NCI-H526 (cell line): Measurements from ENCODE around the gene AQP2.

Experiments used
- DNase-seq, 2 experiments: peaks; one replicate each; lab custom pipeline; 2025; lab: John Stamatoyannopoulos, UW

The AQP2 gene

DNA sequence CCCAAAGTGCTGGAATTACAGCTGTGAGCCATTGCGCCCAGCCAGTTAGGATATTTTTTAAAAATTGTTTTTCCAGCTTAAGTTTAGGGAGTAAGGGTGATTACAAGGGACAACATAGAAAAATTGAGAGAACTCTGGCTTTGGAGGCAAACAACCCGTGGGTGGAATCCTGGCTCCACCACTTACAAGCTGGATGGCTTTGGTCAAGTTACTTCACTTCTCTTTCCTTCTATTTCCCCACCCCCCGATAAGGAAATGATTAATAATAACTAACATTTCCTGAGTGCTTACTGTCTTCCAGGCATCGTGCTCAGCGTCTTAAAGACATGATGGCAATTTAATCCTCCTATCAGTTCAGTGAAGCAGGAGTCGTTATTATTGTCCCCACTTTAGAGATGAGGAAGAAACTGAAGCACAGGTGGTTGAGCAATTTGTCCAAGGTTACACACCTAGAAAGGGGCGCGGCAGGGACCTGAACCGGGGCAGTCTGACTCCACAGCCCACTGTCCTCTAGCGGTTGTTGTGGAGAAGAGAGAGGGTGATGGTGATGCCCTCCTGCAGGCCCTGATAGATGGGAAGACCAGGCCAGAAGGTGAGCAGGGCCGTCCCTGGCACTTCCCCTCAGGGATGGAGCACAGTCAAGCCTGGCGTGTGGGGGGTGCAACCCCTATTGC lies 30.2 kb upstream of the AQP2 start:
- no peak for DNase-seq

DNA sequence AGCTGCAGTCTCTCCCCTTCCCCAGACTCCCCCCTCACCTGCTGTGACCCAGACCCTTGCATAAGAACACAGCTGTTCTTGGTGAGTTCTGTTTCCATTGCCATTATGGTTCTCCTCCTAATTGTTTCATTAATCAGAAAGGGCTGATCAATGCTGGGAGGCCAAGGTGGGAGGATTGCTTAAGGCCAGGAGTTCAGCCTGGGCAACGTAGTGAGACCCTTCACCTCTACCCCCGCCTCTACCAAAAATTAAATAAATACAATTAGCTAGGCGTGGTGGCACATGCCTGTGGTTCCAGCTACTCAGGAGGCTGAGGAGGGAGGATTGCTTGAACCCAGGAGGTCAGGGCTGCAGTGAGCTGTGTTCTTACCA lies 29.6 kb upstream of the AQP2 start:
- no peak for DNase-seq

DNA sequence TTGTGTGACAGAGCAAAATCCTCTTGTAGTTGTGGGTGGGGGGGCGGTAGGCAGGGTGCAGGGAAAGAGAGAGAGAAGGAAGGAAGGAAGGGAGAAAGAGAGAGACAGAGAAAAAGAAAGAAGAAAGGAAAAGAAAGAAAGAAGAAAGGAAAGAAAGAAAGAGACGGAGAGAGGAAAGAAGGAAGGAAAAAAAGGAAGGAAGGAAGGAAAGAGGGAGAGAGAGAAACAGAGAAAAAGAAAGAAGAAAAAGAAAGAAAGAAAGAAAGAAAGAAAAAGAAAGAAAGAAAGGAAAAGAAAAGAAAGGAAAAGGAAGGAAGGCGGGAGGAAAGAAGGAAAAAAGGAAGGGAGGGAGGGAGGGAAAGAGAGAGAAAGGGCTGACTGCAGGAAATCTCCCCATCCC lies 29.2 kb upstream of the AQP2 start:
- no peak for DNase-seq

DNA sequence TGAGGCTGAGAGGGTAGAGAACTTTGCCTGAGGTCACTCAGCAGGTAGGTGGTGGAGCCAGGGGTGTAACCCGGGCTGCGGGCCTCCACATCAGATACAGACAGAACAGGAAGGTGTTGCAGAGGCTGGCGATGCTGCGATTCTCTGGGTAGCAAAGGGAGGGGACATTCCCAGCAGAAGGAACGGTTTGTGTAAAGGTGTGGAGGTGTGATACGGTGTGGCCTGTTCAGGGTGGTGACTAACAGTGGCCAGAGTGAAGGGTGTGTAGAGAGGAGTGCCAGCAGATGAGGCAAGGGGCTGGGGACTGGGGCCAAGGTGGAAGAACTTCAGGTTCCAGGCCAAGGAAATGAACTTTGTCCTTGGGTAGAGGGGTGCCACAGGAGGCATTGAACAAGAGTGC lies 28.6 kb upstream of the AQP2 start:
- no peak for DNase-seq

DNA sequence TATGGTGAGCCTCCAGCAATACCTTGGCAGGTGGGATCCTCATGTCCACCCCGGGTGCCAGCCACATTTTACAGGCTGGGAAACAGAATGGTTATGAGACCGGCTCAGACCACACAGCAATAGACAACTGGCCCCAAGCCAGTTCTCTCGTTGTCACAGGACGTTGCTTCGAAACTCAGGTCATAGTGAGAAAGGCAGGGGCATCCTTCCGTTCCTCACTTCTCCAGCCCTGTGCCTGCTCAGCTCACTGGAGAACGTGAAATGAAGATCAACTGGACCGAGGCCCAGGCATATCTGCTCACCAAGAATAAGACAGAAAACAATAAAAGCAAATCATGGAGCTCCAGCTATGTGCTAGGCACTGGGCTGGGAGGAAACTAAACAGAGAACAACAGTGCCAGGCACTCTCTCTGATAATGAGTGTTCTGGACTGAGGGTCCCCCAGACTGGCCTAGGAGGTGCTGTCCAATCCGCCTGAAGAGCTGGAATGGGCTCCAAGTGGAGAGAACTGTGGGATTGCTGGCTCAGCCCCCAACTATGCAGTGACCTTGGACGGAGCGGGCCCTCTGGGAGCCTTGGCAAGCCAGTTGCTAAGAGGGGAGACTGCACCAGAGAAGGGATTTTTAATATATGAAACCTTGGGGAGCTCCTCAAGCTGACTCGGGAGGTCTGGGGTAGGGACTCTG lies 28.0 kb upstream of the AQP2 start:
- no peak for DNase-seq

DNA sequence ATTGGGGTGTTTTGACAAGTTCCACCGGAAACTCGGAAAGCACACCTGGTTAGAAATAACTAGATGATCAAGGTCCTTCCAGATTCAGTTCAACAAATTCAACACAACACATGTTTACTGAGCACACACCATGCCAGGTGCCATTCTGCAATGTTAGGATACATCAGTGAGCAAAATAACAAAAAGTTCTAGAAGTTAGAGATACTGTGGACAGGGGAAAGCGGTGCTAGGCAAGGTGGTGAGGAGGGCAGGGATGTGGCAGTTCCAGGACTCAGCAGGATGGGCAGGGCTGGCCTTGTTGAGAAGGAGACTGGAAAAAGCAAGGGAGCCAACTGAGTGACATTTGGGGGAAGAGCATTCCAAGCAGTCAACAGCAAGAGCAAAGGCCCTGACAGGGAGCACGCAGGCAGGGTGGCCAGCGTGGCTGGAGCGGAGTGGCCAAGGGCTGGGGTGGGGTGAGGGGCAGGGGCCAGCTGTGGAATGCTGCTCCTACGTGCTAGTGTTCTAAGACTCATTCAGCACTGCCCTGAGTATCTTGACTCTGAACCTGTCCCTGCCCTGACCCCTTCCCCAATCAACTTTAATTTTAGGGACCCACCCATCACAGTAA lies 27.4 kb upstream of the AQP2 start:
- DNase-seq, result no peak

DNA sequence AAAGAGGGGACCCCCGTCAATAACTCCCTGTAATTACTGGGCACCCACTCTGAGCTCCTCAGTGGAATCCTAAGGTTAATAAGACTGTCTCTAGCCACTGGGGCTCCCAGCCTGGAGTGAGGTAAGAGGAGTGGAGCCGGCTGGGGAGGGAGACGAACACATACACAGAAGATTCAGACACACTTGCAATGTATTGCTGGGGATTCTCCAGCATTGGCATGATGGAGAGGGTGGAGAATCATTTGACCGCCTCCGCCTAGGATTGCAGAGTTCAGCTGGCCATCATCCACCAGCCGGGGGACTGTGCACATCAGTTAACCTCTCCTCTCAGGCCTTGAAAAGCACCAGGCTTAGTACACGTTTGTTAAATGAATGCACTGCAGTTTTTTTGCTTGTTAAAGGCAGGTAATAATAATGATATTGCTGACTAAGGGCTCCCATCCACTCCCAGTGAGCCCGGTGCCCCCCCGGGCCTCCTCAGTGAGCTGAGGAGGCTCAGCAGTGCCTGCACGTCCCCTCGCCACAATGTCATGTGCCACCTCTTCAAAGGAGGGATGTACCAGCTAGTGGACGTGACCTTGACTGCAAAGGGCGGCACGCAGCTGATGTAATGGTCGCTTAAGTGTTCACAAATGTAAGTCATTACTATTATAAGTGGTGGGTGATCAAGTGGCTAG lies 26.5 kb upstream of the AQP2 start:
- DNase-seq, result no peak

DNA sequence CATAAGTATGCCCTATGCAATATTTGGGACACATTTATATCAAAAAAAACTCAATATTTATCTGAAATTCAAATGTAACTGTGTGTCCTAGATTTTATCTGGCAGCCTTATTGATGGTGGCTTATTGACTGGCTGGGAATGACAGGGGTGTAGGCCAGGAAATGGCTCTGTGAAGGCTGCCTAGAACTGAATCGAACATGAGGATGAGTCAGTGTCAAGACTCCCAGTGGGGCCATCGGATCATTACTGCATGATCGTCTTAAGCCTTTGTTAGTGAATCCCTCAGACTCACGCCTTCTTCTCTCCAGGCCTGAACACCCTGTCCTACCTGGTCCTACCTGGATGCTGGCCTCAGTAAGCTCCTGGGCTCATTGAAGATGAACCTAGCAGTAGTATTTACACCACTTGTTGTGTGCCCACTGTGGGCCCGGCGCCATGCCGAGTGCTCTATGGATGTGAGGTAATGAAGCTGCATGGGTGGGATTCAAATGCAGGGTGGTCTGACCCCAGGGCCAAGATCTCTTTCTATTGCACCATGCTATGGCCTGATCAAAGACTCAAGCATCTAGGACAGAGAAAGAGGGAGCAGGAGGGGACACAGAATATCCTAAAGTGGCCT lies 25.8 kb upstream of the AQP2 start:
- DNase-seq, result no peak

DNA sequence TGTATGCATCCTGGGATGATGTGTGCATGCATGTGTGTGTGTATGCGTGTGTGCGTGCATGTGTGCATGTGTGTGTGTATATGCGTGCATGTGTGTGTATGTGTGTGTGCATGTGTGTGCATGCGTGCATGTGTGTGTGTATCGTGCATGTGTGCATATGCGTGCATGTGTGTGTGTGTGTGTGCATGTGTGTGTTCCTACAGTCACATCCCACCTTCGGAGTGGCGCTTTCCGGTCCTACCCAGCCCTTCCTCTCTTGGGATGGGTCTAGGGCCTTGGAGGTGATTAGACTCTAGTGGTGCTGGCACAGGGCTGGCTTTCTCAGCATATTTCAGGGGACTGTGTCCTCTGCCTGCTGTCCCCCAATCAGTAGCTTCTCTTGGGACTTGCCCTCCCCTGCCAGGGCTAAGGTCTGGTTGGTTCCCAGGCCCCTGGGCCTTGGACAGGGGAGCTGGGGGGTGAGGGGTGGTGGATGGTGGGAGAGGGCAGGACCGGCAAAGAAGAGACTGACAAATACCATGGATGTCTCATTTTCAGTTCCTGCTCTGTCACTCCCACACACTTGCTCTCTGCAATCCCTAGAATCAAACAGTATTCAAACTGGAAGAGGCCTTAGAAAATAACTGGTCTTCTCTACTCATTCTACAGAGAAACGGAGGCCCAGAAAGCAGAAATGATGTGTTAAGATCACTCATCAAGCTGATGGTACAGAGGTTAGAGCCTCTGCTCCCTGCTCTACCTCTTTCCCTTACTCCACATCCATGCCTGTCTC lies 24.9 kb upstream of the AQP2 start:
- no peak for DNase-seq

DNA sequence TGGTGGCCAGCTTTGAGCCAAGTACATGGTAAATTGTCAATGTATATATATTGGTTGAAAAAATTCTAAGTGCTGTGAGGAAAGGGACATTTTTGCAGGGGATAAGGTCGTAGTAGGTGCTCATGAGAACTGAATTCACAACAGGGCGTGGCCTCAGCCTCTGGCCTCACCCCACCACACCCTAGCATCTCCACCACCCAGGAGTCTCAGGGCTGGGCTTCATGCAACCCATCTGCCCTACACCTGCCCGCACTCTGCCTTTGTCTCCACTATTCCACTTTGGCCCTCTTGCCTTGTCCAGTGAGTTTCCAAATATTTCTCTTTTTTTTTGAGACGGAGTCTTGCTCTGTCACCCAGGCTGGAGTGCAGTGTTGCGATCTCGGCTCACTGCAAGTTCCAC lies 22.1 kb upstream of the AQP2 start:
- no peak for DNase-seq

DNA sequence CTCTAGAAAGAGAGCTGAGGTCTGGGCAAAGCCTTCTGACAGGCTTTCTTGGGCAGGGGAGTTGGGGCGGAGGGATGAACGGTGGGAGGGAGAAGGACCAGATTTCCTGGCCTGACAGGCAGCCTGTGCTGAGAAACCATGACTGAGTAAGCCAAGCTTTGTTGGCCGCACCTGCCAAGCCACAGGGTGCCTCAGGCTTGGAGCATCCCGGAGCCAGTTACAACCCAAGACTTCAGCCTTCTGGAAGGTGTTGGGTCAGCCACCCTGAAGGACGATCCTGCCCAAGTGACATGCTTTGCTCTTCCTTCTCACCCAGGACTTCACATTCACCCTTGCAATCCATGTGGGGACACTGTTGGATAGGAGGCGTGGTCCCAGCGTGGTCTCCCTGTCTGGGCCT lies 21.0 kb upstream of the AQP2 start:
- no peak for DNase-seq

DNA sequence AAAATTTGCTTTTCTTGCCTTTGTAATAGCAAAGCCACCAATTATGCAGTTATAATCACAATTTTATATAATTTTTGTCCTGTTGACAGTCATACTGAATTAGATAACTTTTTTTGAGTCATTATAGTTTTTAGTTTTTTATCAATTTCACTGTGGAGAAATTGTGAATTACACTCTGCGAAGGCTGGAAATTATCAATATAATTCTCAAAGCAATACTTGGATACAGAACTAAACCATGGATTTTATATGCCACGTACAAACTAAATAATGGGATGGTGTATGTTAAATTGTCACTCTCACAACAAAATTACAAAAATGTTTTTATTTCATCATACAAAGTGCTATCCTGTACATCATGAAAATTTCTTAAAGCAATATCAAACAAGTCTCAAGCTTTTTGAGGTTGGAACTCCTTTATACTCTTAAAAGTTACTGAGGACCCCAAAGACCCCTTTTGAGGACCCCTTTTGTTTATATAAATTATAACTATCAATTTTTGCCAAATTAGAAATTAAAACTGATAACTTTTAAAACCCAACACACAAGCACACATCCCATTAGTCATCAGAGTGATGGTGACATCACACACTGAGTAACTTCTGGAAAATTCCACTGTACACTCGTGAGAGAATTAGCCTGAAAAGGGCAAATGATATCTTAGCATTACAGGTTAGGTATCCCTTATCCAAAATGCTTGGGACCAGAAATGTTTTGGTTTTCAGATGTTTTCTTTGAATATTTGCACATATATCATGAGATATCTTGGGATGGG lies 19.8 kb upstream of the AQP2 start:
- no peak for DNase-seq

DNA sequence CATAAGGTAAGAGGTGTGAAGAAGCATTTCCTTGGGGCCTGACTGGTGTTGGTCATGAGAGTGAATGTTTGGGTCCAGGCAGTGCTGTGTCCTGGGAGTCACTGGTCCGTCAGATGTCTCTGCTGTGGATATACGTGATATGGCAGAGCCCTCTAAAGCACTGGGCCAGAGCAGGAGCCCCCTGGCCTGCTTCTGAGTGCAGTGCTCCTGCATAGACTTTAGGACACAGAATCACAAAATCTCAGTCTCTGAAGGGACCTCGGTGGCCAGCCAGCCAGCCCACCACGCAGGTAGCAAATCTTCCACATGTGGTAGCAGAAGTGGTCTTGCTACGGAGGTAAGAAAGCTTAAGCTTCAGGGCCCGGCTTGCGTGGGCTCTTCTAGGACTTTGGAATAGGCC lies 18.5 kb upstream of the AQP2 start:
- no peak for DNase-seq

DNA sequence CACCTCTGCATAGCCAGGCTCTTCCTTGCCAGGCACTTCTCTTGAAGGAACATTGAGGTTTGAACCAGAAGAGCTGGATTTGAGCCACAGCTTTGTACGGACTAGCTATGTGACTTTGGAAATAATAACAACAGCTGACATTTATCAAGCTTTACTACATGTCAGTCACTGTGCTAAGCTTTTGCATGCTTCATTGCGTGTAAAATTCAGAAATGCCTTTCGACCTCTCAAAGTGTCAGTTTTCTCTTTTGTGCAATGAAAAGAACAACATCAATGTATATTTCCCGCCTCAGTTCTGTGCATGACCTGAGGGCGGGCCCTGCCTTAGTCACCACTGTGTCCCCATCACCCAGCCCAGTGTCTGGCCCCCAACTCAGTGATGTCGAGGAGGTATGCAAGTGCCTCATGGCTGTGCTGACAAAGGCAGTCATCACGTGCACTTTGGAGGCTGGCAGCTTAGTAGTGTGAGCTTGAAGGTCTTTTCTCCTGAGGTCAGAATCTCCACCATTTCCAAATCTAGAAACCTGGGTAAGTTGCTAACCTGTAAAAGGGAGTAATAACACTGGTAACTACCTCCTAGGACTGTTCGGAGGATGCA lies 17.9 kb upstream of the AQP2 start:
- no peak for DNase-seq

DNA sequence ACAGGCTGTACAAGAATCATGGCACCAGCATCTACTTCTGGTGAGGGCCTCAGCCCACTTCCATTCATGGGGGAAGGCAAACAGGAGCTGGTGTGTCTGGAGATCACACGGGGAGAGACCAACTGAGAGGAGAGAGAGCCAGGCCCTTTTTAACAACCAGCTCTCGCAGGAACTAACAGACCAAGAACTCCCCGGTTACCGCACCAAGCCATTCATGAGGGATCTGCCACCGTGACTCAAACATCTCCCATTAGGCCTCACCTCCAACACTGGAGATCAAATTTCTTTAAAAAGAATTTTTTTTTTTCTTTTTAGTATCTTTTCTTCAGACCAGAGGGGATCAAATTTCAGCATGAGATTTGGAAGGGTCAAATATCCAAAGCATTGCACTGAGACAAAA lies 16.7 kb upstream of the AQP2 start:
- no peak for DNase-seq

DNA sequence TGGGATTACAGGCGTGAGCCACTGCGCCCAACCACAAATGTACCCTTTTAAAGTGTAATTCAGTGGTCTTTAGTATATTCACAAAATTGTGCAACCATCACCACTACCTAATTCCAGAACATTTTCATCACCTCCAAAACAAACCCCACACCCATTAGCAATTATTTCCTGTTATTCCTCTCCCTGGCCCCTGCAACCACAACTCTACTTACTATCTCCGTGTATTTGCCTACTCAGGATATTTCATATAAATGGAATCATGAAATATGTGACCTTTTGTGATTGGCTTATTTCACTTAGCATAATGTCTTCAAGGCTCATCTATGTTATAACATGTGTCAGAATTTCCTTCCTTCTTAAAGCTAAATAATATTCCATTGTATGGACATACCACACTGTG lies 16.0 kb upstream of the AQP2 start:
- DNase-seq, result no peak

DNA sequence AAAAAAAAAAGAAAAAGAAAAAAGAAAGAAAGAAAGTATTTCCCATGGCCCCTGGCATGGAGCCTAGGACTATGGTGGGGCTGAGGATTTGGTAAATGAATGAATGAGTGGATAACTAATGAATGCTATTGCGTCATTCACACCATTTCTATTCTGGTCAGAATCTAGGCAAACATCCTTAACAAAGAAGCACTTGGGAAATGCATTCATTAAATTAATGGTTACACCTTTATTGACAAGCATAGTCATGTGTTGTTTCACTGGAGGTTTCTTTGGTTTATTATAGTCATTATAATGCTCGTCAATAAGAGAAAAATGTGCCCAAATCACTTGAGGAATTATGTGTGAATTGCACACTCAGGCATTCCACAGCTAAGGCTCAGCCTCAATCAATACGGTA lies 13.6 kb upstream of the AQP2 start:
- DNase-seq, result no peak

DNA sequence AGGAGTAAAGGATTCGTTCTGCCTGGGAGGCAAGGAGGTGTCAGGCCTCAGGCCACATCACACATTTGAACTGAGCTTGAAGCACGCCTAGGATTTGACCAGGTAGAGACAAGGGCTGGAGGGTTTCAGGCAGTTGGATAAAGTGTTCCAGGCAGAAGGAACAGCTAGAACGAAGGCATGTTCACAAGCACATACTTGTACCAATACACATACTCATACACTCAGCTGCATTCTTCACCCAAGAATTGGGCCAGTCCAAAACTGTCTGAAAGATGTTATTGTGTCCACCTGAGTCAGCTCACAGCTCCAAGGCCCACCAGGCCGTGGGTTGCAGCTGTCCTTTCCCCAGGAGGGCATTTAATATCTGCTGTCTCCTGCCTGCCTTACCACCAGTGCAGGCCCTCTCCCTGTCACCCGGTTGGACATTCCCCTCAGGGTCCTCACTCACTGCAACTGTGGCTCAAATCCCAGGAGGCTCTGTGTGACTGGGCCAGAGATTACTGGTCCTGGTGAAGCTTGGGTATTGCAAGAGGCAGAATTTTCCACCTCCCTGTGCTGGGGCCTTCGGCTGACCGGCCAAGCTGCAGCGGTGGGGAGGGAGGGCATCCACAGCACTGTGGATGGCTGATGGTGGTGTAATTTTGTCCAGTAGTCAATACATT lies 12.8 kb upstream of the AQP2 start:
- DNase-seq, result no peak

DNA sequence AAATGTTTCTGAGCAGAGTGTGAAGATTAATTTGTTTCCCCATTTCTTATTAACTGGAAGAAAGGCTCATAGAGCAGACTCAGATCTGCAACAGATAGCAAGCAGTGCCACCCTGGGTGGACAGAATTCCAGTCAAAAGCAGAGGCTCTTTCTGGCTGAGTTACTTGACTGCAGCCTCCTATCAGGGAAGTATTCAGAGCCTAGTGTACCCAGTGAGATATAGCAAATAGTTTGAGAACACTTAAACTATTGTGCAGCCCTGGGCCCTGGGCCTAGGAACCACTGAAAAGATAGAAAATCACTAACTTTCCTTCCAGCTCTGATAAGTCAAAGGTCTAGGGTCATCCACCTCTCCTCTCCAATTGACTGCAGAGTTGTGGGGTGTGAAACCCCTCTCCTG lies 11.2 kb upstream of the AQP2 start:
- DNase-seq, result no peak

DNA sequence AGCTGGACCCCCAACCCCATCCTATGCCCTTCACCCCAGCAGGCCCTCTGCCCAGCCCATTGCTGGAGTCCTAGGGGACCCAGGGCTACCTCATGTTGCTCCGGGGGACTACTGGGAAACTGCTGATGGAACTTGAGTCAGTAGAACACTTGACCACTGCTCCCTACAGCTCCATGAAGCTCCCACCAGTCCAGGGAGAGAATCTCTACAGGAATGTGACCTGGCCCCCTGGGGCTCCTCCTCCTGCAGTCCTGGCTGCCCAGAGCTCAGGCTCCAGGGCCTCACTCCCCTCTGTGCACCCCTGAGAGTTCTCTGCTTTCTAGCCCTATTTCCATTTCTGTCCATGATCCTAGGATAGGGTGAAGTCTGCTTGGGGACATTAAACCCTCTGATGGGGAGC lies 10.8 kb upstream of the AQP2 start:
- no peak for DNase-seq
